Fibroblast of the conjunctiva (primary cell): ENCODE results near the gene MEG3.
A peak's percentile ranks its signal among the peaks of the same experiment; 100 is the strongest.

ENCODE experiments used
- DNase-seq: peaks from one replicate; pipeline ENCODE4 v3.0.0-alpha.2; 2010; ENCODE audit warnings: low read depth

Gene MEG3

GRCh38 chr14:100896369-100897060 is 70.6 kb downstream of the MEG3 start:
- DNase-seq: no peak

GRCh38 chr14:100898465-100898864 is 72.5 kb downstream of the MEG3 start:
- no peak for DNase-seq

GRCh38 chr14:100898935-100899883 is 73.3 kb downstream of the MEG3 start:
- no peak for DNase-seq

GRCh38 chr14:100899884-100900771 is 74.2 kb downstream of the MEG3 start:
- no peak for DNase-seq

- DNase-seq: peak; percentile 6
Measured at GRCh38 chr14:100900837-100901390, 75.0 kb downstream of the MEG3 start.

GRCh38 chr14:100901391-100902183 is 75.7 kb downstream of the MEG3 start:
- peak; percentile 6 for DNase-seq

- no peak for DNase-seq
Measured at GRCh38 chr14:100902295-100903133, 76.6 kb downstream of the MEG3 start.

GRCh38 chr14:100903134-100903468 is 77.2 kb downstream of the MEG3 start:
- DNase-seq: no peak

GRCh38 chr14:100903672-100904185 is 77.8 kb downstream of the MEG3 start, which contains the start of gene RTL1:
RTL1 (minus strand) TSS chr14:100903722; CDS start chr14:100884788, 18,934 bp downstream.
- DNase-seq: no peak

GRCh38 chr14:100904307-100905087 is 78.6 kb downstream of the MEG3 start:
- DNase-seq: no peak

GRCh38 chr14:100905166-100905565 is 79.2 kb downstream of the MEG3 start:
- DNase-seq: no peak

- no peak for DNase-seq
Measured at GRCh38 chr14:100906420-100906819, 80.5 kb downstream of the MEG3 start.

GRCh38 chr14:100907240-100907639 is 81.3 kb downstream of the MEG3 start:
- DNase-seq: no peak

- no peak for DNase-seq
Measured at GRCh38 chr14:100909439-100909838, 83.5 kb downstream of the MEG3 start.
